ENCODE measurements around the gene RANBP9.

- no peak for TF ChIP-seq CTCF (conservative IDR thresholded peaks at IDR 0.05; ENCODE audit: low read depth, low read length)
- TF ChIP-seq EZH2 (IDR thresholded peaks at IDR 0.05; ENCODE audit: borderline replicate concordance, low read depth, low read length, poor library complexity, severe bottlenecking): no peak
Measured at GRCh38 chr6:13710552-13711323, 897 bp downstream of the RANBP9 start.
